GOT3 (cell line): ENCODE measurements around the gene HEY2.
"Not testable (repeated sequence)": the region's sequence is repeated elsewhere in the genome, so short reads cannot be mapped to it uniquely, and the experiment has no call there.

Source experiments
- DNase-seq: peaks from one replicate; lab custom pipeline; 2025; ENCODE audit warnings: mixed read lengths; lab: John Stamatoyannopoulos, UW

Gene HEY2

DNA sequence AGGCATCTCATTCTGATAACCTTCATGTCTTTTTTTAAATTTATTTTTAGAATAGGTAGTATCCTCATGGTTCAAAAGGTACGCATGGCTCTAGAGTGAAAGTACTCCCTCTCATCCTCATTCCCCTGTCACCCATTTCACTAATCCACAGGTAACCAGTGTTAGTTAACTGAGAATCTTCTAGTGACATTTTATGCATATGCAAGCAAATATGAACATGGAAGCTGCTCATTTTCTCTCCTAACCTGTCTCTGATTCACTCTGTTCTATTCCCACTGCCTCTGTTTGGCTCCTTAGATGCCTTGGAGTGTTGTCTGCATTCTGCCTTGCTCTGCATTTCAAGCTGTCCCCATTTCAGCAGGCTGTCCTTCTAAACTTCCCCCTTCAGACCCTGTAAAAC, 45.9 kb downstream of the HEY2 start:
- DNase-seq = no peak

DNA sequence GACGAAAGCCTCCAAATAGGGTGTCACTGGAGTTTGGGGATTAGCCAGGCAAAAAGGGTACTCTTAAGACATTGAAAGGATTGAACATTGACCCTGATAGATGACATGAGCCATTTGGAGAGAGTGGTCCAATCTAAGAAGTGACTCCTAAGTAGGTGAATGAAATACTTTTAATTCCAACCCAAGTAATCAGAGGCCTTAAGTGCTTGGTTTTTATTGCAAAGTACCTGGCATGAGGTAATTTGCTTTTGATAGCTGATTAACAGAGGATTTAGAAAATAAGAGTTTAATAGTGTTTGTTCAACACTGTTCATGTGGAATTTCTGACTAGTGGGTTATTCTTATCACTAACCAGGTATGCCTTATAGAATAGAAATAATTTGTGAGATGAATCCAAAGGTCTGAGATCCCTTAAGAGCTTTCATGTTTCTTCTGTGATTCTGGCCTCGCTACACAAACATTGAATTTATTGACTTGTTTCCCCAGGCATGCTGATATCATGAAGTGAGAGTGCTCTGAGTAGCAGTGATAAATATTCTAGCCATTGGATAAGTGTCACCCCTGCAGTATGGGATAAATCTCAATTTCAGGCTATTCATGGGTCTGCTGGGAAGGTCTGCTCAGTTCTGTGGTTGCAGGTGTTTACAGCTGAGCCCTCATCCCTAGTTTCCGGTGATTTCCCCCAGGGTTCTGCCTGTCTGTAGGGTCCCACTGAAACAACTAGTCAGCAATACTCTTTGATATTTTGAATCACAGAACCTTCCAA, 47.9 kb downstream of the HEY2 start:
- DNase-seq = no peak

DNA sequence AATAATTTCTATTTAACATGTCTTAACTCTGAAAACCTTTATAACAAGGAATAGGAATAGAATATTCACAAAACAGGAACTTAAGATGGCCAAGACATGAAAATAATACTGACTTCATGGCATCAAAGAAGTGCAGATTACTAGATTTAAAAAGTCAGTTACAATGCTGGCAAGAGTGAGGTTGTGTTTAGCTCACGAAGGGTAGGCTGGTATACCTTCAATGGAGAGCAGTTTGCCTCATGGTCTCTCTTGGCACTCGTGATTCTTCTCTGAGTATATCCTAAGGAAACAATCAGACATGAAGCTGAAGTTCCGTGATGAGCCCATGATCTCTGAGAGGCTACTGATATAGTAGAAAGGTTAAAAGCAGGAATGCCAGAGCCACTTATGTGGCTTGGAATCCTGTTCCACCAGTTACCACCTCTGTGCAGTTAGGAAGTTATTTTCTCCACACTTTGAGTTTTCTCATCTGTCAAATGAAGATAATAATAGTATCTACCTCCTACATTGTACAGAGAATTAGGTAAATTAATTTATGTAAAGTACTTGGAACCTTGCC, 48.5 kb downstream of the HEY2 start:
- DNase-seq = no peak

DNA sequence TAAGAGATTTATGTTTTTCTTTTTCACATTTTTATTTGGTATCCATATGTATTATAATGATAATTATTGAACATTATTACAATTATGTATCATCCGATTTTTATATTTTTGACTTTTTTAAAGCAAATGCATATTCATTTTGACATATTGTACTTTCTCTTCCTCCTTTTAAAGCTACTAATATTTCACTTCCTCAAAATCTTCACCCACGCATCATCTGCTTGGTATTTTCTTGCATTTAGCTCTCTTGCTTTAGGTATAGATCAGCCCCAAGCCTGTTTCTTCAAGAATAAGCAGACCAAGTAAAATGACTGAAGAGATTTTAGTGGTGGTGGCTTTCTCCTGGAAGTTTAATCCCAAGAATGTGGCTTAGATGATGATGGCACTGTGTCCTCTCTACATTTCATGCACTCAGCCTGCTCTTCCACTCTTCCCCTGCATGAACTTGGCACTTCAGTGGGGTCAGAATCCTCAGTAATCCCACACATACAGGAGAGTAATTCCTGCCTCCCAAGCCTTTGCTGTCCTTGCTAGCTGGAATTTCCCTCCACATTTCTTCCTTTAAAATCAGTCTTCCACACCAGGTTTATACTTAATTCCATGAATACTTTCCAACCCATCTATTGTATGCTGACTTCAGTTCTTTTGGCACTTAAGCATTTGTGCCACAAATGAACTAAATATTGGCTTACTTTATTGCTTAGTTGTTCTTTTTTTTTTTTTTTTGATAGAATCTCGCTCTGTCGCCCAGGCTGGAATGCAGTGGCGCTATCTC, 49.5 kb downstream of the HEY2 start:
- DNase-seq = no peak

DNA sequence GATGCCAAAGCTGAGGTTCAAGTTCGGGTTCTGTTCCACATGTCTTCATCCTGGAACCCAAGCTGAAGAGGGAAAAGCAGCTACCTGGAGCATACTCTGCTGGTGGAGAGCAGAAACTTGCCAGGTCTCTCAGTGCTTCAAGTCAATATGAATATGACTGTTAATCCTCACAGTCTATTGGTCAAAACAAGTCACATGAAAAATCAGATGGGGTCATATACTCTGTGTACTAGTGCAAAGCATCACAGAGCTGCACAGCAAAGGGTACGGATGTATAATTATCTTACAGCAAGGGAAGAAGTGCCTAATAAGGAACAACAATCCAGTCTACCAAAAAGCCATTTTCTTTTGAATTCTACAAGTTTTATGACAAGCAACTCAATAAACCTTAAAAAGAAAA, 53.0 kb downstream of the HEY2 start:
- no peak for DNase-seq

DNA sequence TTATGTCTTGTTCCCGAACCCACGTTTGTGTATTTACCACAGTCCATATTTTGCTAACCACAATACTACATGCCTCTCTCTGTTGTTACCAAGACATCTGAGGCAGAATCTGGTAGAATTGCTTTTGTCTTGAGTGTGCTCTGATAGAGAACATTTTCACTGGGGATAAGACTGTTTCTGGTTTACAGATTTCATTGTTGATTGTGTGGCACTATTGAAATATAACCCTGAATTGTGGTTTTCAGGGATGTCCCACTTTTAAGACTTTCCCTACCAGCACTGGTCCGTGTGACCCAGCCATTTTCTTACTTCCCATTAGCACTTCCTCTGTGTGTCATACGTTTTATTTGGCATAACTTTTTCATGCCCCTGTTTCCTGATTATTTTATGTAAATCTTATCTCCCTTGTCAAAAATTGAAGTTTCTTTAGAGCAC, 53.5 kb downstream of the HEY2 start:
- DNase-seq = no peak

DNA sequence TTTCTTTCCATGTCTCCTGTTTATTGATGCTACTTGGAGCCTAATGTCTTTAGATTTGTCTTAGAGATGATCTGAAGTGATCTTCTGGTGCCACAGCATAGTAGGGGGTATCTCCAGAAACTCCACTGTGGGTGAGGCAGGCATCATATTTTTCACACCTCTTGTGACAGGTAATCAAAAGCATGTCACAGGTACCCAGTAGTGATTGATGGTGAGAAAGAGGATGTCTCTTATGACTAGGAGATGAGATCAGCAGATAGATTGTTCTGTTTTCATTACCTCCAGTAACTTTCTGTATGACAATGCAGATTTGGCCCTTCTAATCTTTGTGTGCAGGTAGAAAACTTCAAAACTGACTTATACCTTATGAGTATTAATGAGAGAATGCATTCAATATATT, 54.8 kb downstream of the HEY2 start:
- no peak for DNase-seq

DNA sequence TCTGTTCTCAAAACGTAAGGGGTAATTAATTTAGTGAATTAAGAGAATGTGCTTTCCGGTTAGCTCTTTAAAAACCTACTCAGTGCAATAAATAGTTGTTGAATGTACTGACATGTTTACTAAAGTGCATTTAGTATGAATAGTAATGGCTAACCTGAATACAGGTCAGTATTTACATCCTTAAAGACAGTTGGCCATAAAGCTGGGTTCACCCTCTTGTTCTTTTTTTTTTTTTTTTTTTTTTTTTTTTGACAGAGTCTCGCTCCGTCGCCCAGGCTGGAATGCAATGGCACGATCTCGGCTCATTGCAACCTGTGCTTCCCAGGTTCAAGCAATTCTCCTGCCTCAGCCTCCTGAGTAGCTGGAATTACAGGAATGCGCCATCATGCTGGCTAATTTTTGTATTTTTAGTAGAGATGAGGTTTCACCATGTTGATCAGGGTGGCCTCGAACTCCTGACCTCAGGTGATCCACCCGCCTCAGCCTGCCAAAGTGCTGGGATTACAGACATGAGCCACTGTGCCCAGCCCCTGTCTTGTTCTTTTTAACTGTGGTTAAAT, 55.5 kb downstream of the HEY2 start:
- DNase-seq = not testable (repeated sequence)

DNA sequence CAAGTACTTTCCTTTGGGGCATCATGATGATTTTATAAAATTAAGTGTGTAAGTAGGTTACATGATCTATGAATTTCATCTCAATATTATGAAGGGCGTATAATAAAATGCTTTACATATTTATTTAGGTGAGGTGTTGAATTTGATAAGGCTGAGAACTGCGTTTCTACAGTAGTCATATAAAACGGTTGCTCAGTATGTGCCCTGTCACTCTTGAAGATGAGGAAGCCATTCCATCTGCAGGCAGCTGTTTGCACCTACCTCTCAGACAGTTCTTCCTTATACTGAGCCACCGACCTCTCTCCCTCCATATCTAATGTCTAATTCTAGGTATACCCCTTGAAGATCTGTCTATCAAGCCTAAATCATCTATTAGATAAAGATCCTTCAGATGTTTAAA, 57.4 kb downstream of the HEY2 start:
- DNase-seq = no peak

DNA sequence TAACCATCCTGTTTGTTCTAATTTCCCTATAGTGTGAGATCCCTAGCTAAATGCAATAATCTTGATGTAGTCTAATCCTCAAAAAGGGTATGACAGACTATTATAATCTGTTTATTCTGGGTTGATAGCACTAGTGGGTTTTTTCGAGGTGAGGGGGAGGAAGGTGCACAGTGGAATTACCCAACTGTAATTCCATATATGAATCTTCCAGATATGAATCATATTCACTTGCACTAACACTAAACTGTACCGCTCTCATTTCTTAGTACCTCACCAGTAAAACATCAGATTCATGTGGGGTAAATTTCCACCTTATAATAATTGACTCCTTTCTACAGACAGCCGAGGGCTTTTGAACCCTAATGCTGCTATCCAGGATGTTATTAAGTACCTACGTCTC, 57.9 kb downstream of the HEY2 start:
- DNase-seq = no peak

DNA sequence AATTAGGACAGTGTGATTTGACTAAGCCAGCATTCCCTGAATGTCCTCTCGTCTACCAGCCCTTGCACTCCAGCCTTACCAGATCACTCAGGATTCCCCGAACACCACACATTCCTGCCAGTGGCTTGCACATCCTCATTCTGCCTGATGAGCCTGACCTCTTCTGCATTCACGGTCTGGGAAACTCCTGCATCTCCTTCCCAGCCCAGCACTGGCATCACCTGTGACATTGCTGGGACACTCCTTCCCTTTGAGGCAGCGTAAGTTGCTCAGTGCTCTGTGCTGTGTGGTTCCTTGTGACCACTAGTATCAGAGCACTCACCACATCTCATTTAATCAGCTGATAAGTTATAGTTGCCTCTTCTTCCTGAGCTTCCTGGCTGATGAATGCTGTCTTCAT, 58.6 kb downstream of the HEY2 start:
- DNase-seq = no peak

DNA sequence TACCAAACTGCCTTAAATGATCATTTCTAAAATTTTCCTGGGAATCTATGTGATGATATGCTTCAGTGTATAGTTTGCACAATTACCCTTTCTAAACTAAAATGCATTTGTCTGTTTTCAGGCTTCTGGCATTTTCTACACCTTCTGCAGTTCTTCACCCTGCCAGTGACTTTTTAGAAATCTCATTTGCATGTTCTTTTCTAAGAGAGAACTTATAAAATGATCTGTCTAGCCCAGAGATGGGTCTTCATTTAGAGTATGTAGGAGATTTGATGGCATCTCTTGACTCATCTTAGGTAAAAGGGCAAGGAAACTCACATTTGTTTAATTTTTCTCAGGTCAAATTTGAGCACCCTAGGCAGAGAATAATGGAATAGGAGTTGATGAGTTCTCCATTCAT, 59.2 kb downstream of the HEY2 start:
- DNase-seq = no peak

DNA sequence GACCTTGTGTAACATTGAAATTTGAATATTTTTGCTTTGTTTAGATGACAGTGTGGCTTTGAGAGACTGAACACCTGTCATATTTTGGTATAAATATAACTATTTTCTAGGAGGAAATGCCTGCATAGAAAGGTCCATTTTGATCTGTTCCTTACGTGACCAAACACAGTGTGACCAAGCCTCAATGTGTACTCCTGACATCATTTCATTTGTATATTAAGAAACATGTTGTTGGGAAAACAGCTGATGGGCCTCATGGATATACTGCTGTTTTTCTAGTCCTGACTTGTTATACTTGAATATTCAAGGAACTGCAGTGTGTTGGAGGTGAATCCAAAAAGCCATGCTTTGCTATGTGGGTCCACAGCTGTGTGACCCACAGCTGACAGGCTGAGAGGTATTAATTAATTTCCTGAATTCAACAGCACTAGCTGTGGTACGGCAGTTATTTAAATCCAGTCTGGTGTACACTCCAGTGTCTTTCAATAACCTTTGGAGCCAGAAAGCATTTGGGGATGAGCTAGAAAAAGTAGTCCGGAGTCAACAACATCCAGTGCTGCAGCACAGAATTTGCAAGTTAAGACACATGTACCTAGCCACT, 60.2 kb downstream of the HEY2 start:
- DNase-seq = no peak

DNA sequence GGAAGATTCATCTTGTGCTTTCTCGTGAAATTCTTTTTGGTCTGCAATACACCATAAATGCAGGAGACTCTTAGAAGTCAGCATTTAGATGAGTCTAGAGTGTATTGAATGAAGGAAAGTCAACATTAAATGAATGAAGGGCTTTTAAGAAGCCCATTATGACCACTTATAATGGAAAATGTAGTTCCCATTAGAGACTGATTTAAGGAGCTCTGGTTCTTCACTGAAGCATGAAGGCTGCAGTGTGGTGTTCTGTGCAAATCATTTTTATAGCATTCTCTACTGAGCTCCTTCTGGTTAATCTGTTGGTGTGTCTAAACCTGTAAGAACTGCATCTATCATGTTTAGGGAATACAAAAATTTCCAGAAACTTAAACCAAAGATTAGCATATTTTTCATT, 61.0 kb downstream of the HEY2 start:
- no peak for DNase-seq
